Heart left ventricle (tissue), 13 donors: ENCODE measurements around the gene PTGDR2.

Experiments
- CTCF ChIP-seq, 12 donors: fragments of 200-600 bp; sonication (generic) in 4 of 12; IDR thresholded peaks; one replicate each; pipeline versions ENCODE4 v1.5.0 to v1.8.0; 2018 to 2022; ENCODE audit warnings: antibody characterized with exemption in 12 of 12, mild to moderate bottlenecking in 5 of 12
- POLR2A ChIP-seq, 2 donors: fragments of 450-650 bp; IDR thresholded peaks; one replicate each; pipeline ENCODE4 v1.6.1; 2017; ENCODE audit warnings: antibody characterized with exemption in 2 of 2, mild to moderate bottlenecking in 2 of 2, moderate library complexity in 2 of 2
- donor health status: ischemic (EF 13 %, LVEDD 7.1; RV severe dilation, severe dysfunction).
- donor health status: DM: no; HTN: yes; CAD: no.
- donor health status: DM: no; HTN: no; CAD: no.
- donor health status: ischemic (EF 25% LVEDD 6.9; RV normal size, moderate dysfunction).
- donor health status: ischemic (EF 25% LVEDD 5.7; RV mildly dilated, moderate dysfunction).
- donor health status: ischemic (EF 35%, LVEDD 5.7; RV mildly dilated, moderate dysfunction).
- donor health status: nonischemic (EF 11% LVEDD 7.7; RV severe dilation, severe dysfunction).
- donor health status: DM: yes; HTN: yes; CAD: no.
- donor health status: PGD.
- donor health status: ischemic (EF 29% LVEDD 5.4; RV normal size, mild dysfunction).
- donor health status: nonischemic (EF 23%, LVEDD 6.1; RV moderate dilation, normal function).

GRCh38 chr11:60852117-60852981, 3.4 kb downstream of the PTGDR2 start:
- no peak for TF ChIP-seq CTCF (IDR thresholded peaks at IDR 0.05)
- TF ChIP-seq POLR2A (IDR thresholded peaks at IDR 0.05), result no peak
